ENCODE results near the gene QRFP.

The QRFP gene

DNA sequence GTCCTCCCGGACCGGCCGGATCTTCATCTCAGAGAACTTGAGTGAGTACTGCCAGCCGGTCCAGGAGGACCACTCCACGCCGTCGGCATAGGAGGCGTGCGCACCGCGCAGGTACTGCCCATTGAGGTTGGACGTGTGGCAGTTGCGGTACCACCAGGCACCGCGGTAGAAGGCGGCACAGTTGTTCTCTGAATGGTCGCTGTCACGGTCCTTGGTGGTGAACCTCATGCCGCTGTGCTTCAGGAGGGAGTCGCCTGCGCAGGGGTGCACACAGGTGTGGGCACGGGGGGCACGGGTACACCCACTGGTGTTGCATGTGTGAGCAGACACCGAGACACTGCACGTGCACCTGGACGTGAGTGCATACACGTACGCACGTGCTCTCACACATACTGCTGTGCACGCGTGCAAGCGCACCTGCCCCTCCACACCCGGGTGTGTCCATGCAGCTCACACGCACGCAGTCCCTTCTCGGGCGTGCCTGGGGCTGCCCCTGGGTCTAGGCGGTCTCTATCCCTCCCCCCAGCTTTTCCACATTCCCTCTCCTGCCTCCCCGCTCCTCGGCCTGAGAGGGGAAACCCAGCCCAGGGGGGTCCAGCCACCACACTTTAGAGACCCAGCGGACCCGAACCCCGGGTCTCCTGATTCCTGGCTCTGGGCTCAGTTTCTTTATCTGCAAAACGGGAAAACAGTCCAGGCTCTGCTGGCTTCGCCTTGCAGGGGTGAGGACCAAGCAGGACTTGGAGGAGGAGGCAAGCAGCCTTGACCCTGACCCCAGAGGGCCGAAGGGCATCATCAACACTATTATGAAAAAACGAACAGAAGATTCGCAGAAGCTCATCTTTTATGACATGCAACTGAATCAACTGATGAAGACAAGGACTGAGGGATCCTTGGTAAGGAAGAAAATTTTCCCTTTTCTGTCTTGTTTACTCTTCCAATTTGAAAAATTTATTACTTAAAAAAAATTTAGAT is 7.7 kb upstream of the QRFP start:
- no peak for DNase-seq (ENCODE audit: low spot score)

DNA sequence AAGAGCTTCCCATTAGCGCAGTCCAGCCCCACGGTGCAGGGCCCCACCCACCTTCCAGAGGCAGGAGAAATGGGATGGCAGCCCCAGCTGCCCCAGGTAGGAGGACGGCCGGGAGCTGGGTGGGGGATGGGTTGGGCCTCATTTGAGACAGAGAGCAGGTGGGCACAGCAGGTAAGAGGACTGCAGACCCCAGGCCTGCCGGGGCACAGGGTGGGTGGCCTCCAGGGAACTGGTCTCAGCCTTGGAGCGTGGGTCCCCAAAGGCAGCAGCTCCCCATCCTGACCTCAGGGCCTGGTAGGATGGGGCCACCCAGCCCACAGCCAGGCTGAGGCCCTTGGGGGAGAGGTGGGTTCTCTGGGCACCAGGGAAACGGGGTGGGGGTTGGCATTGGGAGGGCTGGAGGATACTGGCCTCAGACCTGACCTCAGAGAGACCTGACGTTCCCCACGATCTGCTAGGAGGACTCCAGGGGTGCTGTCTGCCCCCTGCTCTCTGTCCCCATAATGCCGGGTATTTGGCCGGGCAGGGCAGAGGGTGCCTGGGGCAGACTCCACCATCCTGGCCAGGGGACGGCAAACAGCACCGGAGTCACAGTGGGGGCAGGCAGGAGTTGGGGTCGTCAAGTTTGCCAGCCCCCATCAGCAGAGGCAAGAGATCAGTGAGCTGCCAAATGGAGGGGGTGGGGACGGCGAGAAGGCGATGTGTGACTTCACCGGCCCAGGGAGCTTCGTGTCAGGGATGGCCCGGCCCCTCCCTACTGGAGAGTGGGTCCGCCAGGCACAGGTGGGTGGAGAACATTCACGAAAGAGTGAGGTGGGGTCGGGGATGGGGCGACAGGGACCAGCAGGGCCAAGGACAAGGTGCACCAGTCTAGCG is 6.8 kb upstream of the QRFP start:
- no peak for DNase-seq (ENCODE audit: low spot score)

DNA sequence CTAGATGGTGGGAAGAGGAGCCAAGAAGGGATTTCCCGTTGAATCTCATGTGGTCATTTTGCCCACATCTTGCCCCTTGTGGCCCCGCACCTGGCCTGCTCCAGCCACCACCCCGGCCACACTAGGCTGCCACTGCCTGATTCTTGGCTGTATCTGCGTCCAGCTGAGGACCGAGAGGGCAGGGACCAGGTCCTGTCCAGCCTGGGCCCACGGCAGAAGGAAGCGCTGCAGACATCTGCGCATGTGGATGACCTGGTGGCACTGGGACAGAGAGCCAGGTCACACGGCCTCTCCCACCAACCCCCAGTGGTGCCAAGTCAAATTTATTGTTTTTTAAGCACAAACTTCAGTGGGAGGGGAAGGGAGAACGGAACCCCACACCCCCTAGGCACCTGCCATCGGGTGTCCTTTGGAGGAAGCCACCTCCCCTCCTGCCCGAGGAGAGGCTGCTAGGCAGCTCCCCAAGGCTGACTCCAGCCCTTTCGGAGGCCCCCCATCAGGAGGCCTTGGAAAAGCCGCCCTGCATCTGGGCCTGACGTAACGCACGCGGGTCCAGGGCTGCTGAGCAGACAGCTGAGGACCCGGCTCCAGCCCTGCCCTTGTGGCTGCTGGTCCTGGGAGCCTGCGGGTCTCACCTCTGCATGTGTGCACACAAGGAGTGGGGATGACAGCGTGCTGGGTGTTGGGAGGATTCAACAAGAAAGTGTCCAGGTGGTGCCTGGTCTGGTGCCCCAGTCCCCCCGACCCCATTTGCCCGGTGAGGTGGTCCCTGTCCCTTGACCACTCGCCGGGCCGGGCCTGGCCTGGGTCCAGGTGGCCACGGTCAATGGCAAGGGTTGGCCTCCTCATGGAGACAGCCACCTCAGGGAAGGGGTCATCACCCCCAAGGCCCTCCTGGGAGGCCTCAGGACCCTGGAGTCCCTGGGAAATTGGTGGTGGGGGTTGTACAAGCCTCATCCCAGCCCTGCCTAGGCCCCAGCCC is 5.9 kb upstream of the QRFP start:
- DNase-seq (ENCODE audit: low spot score): no peak

DNA sequence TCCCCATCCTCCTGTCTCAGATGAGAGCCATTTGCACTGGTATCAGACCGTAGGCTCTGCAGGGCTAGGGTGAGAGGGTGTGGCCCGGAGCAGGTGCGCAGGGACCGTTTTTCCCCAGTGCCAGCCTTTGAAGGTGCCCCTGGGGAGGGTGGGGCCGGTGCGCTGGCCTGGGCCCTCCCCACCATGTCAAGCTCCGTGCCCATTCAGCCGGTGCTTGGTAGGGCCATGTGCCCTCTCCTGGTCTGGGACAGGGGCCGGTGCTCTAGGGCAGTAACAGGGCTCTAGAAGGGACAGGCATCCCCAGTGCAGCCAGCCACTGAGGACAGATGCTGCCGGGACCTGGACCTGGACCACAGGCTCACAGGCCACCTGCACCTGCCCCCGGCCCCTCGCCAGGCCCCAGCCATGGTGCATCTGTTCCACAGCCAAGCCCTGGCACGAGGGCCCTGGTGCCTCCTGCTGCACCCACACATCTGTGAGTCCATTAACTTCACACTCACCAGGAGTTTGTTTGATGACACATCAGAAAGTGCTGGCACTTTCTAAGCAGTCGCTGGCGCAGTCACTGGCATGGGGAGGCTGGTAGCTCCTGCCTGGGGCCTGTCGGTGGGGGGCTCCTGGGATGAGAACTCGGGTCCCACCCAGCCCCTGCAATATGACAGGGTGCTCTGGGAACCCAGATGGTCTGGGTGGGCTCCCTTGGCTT is 5.0 kb upstream of the QRFP start:
- no peak for DNase-seq (ENCODE audit: low spot score)

DNA sequence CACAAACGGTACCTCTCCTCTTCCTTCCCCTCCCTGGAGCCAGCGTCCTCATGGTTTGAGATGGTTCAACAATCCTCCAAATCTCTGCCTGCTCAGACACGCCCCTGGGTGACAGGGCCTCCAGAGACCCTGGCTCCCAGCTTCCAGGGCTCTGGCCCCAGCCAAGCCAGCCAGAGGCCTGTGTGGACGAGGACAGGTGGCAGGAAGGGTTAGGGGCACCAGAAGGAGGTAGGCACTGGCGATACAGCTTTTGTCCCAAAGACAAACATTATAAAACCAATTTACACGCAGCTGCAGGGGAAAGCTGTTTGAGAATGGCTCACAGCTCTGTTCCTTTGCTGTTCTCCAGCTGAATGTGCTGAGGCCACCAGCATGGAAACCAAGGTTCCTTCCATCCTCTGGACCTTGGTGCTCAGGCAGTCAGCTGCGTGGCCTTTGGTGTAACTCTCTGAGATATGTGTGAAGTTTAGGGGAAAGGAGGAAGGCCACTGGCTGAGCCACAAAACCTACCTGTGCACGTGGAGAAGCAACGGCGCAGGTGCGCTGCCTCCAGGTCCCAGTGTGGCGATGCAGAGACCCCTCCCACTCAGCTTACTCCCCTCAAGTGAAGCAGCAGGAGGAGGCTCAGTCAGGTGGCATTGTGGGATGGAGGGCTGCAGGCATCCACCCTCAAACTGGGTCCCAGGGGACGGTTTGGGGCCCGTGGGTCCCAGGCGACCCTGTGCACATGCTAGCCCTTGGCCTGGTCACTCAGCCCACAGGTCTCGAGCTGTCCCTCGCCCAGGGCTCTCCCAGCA is 4.3 kb upstream of the QRFP start:
- DNase-seq (ENCODE audit: low spot score): no peak

DNA sequence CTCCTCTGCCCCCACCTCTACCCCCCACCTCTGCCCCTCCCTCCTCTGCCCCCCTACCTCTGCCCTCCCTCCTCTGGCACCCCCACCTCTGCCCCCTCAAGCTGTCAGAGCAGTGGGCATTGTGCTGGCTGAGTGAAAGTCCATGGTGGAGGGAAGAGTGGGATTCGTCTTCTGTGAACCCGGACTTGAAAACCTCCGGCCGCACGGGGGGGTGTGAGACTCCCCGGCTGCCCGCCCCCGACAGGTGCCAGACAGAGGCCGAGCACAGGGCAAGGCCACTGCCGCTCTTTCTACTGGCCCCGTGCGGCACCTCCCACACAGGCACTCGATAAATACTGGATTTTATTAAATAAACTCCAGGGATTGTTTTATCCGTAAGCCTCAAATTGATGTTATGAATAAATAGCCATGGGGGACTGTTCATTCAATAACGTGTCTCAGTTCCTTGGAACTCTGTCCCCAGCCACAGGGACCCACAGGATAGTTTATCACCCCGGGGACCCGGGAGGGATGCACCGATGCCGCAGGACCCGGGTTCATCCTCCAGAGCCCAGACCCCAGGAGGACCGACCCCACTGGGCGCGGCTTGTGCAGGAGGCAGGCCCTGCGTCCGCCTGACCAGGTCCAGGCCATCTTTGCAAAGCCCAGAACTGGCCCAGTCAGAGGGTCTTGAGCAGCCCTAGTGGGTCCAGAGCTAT is 2.6 kb upstream of the QRFP start:
- DNase-seq (ENCODE audit: low spot score): no peak

DNA sequence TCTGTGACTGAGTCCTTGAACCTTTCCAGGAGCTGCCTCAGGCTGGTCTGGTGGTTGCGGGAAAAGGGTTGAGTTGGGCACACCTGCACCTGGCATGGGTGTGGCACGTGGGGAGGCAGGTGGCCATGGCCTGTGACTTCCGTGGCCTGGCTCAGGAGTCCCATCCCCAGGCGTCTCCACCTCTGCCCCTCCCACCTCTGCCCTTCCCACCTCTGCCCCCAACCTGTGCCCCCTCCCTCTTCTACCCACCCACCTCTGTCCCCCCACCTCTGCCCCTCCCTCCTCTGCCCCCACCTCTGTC is 1.9 kb upstream of the QRFP start:
- no peak for DNase-seq (ENCODE audit: low spot score)

DNA sequence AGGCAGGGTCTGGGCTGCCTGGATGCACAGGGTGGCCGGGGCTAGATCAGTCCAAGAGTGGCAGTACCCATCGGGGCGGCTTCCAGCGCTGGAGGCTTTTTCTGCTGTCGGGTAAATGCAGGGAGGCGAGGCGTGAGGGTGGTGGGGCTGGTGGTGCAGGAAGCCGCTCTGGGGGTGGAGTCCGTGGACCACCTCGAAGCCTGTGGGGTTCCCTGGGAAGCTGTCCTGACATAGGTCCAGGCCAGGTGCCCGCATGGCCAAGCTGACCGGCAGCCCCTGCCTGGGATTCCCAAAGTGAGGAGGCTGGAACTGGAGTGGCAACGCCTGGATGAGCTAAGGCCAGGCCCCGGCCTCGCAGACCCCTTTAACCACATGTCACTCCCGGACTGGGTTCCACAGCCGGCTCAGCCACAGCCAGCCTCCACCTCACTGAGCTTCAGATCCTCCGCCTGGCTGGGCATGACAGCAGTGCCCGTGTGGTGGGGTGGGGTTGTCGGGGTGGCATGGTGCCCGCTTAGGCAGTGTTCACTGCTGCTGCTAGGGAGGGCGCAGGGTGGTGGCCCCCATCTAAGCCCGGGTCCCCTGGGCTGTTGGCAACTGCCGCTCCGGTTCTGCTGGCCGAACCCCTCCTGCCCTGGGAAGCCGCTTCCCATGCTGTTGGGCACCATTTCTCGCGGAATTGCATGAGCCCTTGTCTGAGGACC is 1.4 kb upstream of the QRFP start:
- no peak for DNase-seq (ENCODE audit: low spot score)

DNA sequence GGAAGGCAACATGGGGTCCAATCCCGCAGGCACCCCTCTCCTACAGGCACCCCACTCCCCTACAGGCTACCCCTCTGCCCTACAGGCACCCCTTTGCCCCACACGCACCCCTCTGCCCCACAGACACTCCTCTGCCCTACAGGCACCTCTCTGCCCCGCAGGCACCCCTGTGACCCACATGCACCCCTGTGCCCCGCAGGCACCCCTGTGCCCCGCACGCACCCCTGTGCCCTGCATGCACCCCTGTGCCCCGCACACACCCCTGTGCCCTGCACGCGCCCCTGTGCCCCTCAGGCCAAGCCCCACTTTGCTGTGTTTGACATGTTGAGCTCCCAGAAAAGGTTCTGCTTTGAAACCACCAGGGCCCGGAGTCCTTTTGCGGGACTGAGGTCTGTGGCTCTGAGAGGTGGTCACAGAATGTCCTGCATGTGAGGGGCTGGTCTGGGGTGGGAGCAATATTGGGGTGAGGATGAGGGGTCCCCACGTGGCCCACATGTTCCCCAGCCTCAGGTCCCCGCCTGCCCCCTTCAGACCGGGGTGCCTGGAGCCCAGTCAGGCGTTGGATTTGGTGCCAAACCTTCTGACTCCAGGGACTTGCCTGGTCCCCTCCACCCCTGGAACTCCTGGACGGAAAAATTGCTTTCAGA is 616 bp upstream of the QRFP start:
- no peak for DNase-seq (ENCODE audit: low spot score)

DNA sequence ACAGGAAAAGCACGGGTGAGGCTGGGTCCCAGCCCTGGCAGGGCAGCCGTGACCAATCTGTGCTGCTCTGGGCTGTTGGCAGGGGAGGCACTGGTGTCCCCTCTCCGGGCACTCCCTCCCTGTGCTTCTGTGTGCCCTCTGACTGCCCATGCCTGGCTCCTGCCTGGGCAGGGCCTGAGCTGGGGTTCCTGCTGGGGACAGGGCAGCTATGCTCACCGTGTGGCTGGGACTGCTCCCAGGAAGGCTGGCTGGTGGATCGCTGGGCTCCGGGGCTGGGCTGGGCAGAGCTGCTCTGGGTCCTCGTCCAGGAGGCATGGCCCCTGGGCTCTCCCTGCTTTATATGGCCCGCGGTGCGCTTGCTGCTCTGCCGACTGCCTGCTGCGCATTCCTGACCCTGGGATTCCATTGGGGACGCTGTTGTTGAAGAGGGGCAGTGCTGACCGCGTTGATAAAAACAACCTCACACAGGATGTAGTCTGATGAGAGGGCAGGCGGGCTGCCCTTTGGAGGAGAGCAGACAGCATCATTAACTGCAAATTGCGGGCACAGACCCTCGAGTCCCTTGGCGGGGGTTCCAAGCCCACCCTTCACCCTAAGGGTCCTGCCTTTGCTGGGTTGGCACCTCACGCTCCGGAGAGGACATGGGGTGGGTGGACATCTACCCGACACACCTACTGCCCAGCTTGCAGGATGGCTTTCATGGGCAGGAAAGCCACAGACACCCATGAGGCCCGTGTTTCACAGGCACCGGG is 955 bp downstream of the QRFP start:
- no peak for DNase-seq (ENCODE audit: low spot score)

DNA sequence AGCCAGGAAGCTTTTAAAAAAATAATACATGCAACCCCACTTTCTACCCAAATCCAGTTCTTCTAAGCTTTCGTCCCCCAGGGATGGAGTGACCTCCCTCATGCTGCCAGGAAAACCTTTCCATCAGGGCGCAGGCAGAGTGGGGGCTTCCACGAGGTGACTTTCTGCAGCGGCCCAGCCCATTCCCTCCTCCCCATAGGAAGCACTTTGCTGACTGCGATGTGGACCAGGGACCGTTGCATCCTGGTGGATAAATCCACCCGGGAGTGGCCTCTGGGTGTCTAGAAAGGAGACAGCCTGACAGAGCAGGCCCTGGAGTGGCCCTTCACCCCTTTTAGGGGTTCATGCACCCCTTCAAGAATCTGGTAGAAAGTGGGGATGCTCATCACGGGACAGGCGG is 1.6 kb downstream of the QRFP start:
- no peak for DNase-seq (ENCODE audit: low spot score)

DNA sequence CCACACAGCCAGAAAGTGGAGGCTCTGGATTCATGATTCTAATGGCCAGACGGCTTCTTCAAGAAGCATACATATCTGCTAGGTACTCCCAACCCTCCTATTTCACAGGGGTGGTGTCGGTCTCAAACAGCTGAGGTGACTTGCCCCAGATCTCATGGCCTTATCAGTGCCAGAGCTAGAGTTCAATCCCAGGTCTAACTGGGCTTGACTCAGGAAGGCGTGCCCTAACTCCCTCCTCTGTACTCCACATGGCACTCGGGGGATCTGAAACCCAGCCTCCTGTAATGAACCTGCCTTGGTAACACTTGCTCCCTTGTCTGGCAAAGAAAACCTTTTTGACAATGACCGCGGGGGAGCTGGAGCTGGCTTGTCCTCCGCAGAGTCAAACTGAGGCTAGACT is 2.1 kb downstream of the QRFP start:
- DNase-seq (ENCODE audit: low spot score): no peak

DNA sequence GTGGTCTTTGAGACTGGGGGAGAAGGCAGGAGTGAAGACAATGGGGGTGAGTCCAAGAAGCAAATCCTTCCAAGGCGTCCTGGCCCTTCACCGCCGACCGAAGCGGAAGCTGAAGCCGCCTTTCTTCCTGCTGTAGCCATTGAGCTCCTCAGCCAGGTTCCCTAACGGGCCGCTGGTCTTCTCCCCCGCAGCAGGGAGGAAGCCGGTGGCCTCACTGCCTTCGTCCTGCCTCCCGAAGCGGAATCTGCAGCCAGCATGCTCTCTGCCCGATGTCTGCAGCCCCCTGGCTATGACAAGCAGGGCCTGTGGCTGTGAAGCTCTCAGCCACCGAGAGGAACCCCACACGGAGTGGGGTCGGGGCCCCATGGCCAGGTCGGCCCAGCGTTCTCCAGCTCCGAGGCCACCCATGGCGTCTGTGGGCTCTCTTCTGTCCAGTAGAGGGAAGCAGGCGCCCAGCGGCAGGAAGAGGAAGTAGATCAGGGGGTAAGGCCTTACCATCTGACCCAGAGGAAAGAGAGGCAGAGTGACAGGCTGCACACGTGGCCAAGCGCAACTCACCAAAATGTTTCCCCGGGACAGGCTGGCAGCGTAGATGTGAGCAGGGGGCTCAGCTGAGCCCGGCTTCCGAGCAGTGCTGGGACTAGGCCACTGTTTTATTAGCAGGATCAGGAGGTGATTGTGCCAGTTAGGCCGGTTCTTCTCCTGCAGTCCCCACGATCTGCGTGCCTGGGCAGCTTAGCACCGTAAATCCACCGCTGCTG is 3.1 kb downstream of the QRFP start:
- no peak for DNase-seq (ENCODE audit: low spot score)

DNA sequence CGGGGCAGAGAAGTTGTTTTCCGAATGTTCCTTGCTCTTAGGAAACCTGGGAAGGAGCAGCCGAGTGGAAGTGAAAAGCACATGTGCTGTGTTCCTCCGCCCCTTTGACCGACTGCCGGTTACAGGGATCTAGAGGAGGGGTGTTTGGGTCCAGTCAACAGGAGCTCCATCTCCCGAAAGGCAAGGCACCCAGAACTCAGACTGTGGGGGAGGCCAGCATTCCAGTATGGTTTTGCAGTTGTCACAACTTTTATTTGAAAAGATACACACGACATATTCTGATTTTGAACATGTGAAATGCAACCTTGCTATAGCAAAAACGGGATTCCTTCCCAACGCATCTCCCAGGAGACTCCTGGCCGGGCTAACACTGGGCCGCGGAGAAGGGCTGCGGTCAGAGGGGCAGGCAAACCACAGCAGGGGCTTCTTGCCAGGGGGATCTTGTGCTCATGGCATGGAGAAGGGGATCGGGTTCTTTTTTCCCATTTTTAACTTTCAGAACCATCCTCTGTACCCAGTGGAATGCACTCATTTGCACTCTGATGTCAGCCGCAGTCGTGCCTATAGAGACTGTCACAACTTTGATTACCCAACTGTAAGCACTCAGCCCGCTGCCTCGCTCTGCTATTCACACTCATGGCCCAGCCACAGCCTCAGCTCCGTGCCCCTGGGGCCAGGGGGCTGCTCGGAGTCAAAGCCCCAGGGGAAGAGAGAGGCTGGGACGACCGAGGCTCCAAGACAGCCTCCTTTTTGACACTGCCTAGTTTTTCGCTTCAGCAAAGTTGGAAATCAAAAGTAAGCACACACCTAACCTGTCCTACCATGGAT is 3.9 kb downstream of the QRFP start:
- DNase-seq (ENCODE audit: low spot score): no peak

DNA sequence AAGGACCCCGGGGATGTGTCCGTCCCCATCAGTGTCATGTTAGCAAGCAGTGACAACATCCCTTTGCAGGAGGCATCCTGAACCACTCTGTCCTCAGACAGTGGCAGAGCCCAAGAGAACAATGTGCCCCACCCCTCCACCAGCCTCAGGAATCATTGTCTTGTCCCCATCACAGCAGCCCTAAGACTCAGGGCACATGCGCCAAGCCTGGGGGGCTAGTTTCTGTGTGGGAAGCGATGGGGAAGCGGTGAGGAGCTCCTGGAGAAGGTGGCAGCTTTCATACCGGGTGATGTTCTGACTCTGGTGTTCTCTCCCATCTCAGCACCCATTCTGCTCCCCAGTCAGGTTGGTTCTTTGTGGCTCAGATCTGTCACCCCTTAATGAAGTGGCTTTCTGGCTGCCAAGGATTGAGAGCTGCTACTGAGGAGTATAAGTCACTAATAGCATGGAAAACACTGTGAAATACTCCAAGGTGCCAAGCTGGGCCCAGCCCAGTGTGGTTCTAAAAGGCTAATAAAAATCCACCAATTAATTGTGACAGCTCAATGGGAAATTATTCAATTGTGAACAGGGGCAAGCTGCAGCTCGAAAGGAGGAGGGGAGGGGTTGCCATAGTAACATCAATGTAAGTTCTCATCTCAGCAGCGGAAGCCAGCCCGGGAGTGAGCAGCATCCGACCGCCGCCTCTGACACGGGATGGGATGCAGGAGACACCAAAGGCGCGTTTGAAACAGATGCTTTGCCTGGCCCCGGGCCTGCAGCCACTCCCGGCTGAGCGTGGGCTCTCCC is 4.7 kb downstream of the QRFP start:
- no peak for DNase-seq (ENCODE audit: low spot score)

Data from GM03348 (cell line).